Activated T-cell treated with anti-CD3 and anti-CD28 coated beads for 4 hours (primary cell): ENCODE results near the gene S100P.
"Not testable (repeated sequence)": the region's sequence is repeated elsewhere in the genome, so short reads cannot be mapped to it uniquely, and the experiment has no call there.

Experiments used
- DNase-seq: peaks from one replicate; pipeline ENCODE4 v3.0.0-alpha.2; 2020

S100P gene

DNA sequence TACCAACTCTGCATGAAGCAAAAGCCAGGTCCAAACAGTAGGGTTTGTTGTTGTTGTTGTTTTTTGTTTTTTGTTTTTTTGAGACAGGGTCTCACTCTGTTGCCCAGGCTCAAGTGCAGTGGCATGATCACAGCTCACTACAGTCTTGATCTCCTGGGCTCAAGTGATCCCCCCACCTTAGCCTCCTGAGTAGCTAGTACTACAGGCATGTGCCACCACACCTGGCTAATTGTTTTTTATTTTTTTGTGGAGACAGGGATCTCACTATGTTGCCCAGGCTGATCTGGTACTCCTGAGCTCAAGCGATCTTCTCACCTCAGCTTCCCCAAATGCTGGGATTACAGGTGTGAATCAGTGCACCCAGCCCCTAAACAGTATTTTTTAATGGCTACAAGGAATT, 6.2 kb downstream of the S100P start:
- DNase-seq, result no peak

- DNase-seq, result no peak
Observed at GRCh38 chr4:6701371-6701770, 7.7 kb downstream of the S100P start.

DNA sequence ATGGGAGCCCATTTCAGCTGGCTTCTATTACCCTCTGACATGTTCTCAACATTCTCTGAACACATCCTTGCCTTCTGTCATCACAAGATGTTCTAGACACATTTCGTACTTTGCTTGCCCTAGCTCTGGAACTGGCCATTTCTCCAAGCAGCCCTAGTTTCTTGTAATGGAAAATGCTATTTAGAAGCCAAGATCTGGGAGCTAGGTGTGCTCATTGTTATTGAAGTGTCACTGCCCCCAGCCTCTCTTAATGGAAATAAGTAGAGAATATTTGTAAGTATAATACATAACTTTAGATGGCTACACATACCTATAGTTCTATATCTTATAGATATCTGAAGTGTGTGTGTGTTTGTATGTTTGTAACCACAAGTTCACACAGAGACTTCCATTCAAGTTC, 9.1 kb downstream of the S100P start:
- no peak for DNase-seq

DNA sequence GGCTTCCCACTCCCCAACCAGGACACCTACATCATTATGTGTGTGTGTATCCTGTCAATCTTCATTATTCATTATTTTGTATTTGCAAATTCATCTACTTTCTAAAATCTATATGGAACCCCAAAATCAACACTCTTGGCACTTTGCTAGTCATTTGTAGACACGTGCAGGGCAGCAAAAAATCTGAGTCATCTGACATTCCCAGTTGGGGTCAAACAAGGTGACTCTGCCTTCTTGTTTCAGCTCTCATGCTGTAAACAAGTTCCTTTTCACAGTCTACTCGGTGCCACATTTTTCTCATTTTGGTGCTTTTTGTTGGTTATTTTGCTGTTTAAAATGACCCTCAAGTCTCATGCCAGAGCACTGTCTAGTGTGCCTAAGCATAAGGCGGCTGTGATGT, 10.1 kb downstream of the S100P start:
- DNase-seq, result no peak

DNA sequence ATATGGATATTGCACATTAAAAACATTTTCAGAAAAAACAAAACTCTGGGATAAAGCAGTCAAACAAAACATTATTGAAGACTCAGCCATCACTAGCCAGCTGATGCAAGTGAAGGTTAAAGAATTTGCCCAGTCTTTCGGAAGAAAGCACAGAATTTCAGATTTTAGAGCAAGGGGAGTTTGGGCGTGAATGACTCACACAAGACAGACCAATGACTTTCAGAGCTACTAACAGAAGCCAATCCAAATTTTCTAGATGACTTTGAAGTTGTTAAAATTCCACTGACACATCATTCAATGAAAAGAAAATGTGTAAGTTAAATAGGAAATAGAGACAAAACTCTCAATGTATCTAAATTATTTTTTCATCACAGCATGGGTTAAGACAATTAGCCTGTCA, 12.0 kb downstream of the S100P start:
- no peak for DNase-seq

DNA sequence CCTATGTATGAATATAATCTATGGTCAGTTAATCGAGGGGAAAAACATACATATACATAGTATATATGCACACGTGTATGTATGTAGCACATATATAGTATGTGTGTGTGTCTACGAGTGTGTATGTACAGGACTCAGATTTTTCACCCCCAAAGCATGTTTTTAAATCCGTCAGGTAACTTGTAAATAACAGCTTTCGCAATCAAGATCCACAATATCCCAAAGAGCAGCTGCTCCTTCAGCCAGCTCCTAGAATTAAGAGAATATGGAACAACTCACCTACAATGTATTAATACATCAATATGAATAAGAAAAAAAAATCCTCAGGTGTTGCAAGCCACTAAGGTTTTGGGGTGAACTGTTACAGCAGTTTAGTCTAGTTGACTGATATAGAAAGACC, 12.5 kb downstream of the S100P start:
- no peak for DNase-seq

DNA sequence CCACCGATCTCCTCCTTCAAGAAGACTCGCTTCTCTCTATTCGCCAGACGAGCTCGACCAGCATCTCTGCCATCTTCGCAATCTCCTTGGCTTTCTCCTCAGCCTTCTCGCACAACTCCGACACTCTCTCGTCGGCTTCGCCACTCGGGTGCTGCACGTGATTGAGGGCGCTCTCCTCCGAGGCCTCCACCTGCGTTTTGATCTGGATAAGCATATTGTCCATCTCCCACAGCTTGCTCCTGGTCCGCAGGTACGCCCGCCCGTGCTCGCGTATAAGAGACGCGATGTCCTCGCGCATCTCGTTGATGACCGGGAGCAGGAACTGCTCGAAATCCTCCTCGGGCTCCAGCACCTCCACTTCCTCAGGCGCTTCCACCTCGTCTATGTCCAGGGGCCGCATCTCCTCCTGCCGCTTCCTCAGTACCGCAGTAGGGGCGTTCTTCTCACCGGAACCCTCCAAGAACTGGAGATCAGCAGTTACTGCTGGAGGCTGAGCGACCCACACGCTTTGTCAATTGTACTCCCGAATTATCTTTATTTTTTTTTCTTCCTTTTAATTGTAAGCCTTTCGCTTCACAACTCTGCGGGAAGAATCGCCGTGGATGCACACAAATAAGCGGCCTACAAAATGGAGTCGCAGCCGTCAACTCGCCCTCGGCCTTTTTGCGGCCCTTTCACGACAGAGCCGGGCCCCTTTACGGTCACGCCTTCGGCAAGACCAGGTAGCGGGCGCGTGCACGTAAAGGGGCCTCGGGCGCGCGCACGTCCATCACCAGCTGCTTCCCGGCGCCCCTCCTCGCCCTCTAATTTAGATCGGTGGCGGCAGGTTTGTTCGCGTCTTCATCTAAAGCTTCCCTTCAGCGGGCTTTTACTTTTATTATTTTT, 15.8 kb downstream of the S100P start, which contains the start of gene MRFAP1L1:
MRFAP1L1 (minus strand) TSS at position 636 of the 885 bp plus-strand sequence; CDS start at position 400, 236 bp downstream.
- peak; percentile 94 for DNase-seq

DNA sequence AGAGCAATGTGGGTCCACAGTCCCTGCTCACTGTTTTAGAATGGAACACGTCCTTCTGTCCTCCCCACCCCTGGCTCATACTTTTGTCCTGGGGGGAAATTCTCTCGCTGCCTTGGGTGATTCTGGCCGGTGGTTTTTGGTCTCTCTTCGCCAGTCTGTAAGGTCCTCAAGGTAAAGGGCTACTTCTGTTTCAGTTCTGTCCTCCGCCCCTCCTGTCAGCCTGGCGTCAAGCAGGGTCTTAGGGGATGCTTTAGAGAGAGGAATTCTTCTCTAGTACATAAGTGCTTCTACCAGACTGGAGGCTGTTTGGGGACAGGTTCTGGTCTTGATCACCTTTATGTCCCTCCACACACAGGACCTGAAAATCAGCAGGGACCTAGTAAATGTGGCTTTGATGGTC, 16.6 kb downstream of the S100P start:
- no peak for DNase-seq

GRCh38 chr4:6710996-6711395, 17.3 kb downstream of the S100P start:
- DNase-seq, result no peak

DNA sequence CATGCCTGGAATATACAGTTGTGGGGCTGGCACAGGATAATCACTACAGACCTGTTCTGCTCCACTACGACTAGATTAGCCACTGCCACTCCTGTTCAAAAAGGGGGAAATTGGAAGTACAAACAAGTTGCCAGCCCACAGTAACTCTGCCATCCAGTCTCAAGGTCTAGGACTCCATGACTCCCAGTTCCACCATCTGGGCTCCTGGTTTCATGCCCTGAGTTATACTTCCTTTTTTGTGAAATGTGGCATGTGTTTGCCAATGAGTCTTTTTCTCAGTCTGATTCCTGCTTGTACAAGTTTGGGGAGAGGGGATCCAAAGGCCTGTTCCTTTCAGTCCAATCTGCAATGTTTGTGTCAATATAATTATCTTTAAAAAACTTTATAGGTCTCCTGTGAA, 21.3 kb downstream of the S100P start:
- no peak for DNase-seq

DNA sequence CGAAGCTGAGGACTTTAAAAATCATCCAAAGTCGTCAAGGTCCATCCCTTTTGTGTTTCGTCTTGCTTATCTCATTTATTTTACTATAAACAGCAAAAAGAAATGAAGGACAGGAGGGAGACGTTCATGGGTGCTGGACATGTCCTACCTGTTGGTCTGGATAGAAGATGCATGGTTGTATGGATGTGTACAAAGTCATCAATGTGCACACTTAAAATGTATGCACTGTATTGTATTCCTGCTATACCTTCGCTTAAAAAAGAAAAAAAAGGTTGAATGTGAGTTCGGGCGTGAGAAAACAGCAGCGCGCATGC, 22.0 kb downstream of the S100P start:
- no peak for DNase-seq

DNA sequence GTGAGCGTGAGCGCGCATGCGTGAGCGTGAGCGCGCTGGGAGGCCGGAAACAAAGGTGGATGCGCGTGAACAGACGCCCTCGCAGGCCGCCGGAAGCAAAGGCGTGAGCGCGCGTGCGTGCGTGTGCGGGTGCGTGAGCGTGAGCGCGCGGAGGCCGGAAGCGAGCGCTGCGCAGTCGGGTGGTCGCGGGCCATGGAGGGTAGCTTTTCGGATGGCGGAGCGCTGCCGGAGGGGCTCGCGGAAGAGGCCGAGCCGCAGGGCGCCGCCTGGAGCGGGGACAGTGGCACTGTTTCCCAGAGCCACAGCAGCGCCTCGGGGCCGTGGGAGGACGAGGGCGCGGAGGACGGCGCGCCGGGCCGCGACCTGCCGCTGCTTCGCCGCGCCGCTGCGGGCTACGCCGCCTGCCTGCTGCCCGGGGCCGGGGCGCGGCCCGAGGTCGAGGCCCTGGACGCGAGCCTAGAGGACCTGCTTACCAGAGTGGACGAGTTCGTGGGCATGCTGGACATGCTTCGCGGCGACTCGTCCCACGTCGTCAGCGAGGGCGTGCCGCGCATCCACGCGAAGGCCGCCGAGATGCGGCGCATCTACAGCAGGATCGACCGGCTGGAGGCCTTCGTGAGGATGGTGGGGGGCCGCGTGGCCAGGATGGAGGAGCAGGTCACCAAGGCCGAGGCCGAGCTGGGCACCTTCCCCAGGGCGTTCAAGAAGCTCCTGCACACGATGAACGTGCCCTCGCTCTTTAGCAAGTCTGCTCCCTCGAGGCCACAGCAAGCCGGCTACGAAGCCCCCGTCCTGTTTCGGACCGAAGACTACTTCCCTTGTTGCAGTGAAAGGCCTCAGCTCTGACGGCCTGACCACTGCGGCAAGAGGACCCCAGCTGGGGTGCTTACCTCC, 22.6 kb downstream of the S100P start, which contains the start of gene BLOC1S4:
BLOC1S4 (plus strand) TSS at position 157 of the 894 bp plus-strand sequence; CDS start at position 193, 36 bp downstream.
- DNase-seq, result peak; percentile 80

DNA sequence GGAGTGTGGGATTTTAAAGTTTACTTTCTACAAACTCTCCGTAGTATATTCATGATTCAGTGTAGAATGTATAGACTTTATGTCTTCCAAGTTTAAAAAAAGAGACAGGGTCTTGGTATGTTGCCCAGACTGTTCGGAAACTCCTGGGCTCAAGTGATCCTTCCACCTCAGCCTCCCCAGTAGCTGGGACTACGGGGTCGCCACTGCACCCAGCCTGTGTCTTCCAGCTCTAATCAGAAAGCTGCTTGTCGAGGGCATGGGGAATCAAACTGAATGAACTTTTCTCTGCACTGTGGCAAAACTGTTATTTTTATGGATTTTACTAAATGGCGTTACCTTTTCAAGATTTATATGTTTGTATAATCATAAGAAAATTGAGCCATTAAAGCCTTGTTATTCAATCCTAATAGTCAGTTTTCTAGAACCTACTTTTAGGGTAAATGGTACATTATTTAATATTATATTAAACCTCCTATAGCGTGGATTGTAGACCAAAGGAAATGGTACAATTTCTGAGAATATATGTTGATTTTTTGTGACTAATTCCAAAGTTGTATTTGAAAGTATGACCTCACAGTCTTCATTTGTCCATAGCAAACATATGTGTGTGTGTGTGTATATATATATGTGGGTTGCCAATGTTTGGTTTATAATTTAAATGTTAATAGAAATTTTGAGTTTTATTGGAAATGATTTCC, 23.4 kb downstream of the S100P start:
- no peak for DNase-seq

DNA sequence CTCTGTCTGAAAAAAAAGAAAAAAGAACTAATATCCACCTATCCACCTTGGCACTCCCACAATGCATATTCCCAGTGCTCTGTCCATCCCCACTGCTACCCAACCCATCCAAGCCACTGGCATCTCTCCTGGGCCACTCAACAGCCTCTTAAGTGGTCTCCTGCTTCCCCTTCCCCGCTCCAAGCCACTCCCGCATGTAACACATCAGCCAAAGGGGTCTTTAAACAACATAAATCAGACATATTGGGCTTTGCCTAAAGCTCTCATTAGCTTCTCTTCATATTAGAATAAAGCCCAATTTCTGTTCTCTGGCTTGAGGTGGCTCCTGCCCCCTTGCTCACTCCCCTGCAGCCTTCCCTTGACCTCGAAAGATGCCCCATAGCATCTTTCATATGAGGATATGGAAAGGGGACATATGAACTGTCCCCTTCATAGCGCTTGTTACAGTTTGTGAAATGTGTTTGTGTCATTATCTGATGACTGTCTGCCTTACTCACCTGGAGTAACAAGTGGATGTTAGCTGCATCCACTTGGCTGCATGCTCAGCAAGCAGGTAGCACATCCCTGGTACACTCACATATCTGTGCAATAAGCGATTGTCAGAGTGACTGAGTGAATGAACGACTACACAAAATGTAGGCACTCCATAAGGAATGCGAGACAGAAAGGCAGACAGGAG, 25.4 kb downstream of the S100P start:
- DNase-seq, result no peak

DNA sequence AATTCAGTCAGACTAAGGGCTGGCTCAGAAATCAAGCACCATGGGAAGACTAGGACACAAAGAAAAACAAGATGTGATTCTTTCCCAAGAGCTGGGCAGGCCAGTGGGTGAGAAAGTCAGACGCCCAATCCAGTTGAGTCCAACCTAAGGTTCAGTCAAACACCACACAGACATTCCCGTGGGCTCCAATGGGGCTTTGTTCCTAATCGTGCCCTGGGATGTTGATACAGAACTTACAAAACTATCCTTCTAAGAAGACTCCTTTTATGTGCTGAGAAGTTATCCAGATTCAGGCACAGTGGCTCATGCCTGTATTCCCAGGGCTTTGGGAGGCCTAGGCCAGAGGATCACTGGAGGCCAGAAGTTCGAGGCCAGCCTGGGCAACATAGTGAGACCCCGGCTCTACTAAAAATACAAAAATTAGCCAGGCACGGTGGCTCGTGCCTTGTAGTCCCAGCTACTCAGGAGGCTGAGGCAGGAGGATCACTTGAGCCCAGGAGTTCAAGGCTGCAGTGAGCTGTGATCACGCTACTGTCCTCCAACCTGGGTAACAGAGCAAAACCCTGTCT, 26.0 kb downstream of the S100P start:
- no peak for DNase-seq

DNA sequence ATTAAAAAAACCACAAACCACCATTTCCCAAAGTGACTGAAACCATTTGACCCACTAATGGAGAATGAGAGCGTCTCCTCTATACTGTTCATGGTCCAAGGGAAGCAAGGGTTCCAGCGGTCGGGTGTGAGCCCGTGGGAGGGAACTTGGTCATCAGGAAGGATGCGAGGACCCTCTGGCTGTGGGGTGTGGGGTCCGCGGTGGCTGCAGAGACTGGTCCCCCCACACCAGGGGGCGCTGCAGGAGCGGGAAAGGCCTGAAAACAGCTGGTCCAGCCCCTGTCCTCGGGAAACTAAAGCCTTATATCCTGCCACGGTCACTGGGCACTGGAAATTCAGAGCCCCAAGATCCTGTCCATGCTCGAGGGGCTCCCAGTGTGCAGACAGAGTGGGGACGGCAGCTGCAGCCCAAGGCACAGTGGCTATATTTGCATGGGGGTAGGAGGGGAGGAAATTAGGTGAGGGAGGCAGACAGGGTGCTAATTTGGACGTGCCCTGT, 26.6 kb downstream of the S100P start:
- peak; percentile 82 for DNase-seq

DNA sequence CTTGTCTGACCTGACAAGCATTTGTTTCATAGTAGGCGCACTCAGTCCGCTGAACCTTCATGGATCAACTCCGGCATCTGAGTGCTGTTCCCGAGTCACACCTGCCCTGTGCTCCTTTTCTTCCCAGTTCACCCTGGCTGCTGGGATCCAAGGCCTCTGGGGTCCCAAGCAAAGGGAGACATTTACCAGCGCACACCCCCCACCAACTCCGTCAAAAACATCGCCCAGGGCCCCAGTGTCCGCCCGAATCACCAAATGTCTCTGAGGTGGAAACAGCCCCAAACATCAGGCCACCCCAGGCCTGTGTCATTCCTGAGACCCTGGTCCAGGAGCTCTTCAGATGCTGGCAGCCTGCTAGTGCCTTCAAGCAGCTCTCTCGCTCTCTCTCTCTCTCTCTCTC, 27.4 kb downstream of the S100P start:
- DNase-seq, result no peak

DNA sequence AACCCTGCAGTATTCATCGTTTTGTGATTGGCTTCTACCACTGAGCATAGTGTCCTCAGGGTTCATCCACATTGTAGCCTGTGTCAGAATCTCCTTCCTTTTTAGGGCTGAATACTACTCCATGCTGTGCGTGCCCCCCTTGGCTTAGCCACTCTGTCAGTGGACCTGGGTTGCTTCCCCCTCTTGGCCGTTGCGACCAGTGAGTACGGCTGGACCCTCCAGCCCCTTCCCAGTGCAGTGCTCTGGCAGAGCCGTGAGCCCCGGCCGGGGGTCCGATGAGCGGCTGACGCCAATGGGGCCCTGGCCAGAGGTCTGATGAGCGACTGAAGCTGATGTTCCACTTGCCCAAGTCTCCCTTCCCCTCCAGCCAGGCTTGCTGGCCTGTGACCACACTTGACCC, 29.2 kb downstream of the S100P start:
- no peak for DNase-seq

GRCh38 chr4:6723851-6724250, 30.2 kb downstream of the S100P start:
- DNase-seq, result no peak

- no peak for DNase-seq
Observed at GRCh38 chr4:6724421-6725111, 30.9 kb downstream of the S100P start.

- not testable (repeated sequence) for DNase-seq
Observed at GRCh38 chr4:6725427-6725961, 31.8 kb downstream of the S100P start.
